HG03095 (cell line): ENCODE results near the gene IL17RA.

Experiments
- ATAC-seq: cut with Tn5 transposase; IDR thresholded peaks from one replicate; pipeline ENCODE4 v1.9.1; 2021; ENCODE audit warnings: moderate library complexity; ENCODE audit not compliant: unreplicated experiment

Gene IL17RA

DNA sequence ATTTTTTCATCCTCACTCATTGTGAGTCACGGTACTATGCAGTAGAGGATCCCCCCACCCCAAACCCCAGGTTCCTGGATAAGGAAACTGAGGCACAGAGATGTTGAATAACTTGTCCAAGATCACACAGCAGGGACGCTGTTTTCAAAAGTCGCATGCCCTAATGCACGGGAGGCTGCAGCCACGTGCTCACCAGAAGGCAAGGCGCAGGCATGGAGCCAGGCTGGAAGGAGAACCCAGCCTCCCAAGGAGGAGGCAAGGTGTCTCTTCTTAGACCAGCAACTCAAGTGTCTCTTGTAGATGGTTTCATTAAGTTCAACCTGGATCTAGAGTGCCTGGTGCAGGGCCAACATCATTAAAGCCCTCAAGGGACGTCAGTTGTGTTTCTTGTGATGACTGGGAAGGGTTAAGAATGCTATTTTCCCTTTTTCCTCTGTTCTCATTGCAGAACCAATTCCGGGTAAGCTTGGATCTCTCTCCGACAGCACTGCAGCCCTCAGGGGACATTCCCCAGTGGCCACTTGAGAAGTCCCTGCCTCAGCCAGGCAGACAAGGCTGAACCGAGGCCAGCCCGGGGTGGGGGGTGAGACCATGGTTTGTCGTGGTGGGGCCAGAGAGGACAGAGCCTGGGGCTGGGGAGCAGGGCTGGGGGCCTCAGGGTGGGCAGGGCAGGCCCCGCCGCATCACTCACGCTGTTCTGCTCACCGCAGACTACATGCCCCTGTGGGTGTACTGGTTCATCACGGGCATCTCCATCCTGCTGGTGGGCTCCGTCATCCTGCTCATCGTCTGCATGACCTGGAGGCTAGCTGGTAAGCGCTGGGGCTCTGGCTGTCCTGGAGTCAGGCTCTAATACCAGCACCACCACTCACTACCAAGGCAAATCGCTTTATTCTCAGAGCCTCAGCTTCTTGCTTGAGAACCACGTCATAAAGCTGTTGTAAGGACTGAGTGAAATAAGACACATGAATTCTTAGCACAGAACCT is 20.6 kb downstream of the IL17RA start:
- no peak for ATAC-seq

DNA sequence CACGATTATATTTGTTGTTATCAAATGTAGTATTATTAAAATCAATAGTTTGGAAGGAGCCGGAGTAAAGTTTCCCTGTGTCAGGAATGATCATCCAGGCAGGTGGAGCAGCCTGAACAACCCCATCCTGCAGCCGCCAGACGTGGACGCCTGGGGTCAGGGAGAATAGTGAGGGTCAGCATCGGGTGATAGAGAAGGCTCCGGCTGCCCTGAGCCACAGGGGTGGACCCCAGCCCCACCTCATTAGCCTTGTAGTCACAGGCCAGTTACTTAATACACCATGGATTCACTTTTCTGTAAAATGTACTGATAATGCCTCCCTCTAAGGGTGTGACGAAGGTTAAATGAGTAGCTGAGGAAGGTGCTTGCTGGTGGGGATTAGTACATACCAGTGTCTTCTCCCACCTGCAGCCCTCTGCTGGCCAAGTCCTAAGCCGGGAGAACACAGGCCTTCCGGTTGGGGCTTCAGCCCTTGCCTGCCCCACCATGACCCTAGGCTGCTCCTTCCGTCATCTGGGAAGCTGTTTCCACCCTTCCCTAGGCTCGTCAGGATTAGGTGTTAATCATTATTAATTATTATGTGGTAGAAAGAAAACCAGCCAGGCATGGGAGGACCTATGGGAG is 21.5 kb downstream of the IL17RA start:
- no peak for ATAC-seq

DNA sequence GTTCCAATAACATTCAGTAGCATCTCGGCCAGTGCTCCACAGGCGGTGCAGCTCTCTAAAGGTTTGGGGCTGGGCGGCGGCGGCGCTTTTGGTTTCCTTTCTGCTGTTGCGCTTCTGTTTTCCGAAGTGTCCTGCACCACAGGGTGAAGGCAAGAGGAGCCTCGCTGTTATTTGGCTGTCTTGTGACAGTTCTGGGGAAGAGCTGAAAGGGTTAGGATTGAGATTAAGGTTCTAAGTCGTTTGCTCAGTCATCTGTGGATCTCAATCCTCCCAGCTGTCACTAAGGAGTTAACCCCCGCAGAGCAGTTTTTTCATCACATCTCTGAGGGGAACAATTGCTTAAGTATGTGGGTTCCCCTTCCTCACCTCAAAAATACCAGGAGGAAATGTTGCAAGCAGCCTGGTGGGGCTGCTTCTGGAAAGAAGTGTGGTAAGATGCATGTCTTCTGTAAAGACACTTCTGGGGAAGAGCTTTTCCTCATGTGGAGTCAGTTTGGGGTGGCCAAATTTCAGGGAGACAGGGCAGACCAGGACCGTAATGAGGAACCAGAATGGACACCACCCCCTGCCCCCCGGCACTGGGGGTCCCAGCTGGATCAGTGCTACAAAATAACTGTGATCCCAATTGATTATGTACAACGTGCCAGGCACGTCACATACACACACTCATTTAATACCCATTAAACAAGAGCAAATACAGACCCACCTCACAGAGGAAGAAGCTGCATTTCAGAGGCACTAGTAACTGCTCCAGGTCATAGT is 22.2 kb downstream of the IL17RA start:
- no peak for ATAC-seq

DNA sequence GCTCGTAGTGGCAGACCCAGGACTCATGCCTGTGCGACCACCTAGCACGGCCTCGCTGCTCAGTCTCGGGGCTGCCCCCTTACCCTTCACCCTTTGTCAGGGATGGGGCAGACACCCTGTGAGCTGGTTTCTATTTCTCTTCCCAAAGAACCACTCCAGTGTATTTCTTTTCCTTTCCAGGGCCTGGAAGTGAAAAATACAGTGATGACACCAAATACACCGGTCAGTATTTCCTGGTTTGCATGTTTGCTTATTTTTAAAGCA is 22.7 kb downstream of the IL17RA start:
- no peak for ATAC-seq

DNA sequence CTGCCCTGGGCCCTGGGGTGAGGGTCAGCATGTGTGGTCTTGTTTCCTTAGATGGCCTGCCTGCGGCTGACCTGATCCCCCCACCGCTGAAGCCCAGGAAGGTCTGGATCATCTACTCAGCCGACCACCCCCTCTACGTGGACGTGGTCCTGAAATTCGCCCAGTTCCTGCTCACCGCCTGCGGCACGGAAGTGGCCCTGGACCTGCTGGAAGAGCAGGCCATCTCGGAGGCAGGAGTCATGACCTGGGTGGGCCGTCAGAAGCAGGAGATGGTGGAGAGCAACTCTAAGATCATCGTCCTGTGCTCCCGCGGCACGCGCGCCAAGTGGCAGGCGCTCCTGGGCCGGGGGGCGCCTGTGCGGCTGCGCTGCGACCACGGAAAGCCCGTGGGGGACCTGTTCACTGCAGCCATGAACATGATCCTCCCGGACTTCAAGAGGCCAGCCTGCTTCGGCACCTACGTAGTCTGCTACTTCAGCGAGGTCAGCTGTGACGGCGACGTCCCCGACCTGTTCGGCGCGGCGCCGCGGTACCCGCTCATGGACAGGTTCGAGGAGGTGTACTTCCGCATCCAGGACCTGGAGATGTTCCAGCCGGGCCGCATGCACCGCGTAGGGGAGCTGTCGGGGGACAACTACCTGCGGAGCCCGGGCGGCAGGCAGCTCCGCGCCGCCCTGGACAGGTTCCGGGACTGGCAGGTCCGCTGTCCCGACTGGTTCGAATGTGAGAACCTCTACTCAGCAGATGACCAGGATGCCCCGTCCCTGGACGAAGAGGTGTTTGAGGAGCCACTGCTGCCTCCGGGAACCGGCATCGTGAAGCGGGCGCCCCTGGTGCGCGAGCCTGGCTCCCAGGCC is 23.7 kb downstream of the IL17RA start:
- no peak for ATAC-seq

DNA sequence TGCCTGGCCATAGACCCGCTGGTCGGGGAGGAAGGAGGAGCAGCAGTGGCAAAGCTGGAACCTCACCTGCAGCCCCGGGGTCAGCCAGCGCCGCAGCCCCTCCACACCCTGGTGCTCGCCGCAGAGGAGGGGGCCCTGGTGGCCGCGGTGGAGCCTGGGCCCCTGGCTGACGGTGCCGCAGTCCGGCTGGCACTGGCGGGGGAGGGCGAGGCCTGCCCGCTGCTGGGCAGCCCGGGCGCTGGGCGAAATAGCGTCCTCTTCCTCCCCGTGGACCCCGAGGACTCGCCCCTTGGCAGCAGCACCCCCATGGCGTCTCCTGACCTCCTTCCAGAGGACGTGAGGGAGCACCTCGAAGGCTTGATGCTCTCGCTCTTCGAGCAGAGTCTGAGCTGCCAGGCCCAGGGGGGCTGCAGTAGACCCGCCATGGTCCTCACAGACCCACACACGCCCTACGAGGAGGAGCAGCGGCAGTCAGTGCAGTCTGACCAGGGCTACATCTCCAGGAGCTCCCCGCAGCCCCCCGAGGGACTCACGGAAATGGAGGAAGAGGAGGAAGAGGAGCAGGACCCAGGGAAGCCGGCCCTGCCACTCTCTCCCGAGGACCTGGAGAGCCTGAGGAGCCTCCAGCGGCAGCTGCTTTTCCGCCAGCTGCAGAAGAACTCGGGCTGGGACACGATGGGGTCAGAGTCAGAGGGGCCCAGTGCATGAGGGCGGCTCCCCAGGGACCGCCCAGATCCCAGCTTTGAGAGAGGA is 24.5 kb downstream of the IL17RA start:
- ATAC-seq, result no peak

DNA sequence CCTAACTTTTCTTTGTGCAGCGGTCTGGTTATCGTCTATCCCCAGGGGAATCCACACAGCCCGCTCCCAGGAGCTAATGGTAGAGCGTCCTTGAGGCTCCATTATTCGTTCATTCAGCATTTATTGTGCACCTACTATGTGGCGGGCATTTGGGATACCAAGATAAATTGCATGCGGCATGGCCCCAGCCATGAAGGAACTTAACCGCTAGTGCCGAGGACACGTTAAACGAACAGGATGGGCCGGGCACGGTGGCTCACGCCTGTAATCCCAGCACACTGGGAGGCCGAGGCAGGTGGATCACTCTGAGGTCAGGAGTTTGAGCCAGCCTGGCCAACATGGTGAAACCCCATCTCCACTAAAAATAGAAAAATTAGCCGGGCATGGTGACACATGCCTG is 25.2 kb downstream of the IL17RA start:
- no peak for ATAC-seq

DNA sequence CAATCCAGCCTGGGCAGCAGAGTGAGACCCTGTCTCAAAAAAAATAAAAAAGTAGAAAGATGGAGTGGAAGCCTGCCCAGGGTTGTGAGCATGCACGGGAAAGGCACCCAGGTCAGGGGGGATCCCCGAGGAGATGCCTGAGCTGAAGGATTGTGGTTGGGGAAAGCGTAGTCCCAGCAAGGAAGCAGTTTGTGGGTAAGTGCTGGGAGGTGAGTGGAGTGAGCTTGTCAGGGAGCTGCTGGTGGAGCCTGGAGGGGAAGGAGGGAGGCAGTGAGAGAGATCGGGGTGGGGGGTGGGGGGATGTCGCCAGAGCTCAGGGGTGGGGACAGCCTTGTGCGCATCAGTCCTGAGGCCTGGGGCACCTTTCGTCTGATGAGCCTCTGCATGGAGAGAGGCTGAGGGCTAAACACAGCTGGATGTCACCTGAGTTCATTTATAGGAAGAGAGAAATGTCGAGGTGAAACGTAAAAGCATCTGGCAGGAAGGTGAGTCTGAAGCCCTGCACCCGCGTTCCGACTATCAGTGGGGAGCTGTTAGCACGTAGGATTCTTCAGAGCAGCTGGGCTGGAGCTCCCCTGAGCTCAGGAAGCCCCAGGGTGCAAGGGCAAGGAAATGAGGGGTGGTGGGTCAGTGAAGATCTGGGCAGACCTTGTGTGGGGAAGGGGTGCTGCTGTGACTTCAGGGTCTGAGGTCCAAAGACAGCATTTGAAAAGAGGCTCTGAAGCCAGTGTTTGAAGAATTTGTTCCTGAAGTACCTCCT is 26.2 kb downstream of the IL17RA start:
- no peak for ATAC-seq

DNA sequence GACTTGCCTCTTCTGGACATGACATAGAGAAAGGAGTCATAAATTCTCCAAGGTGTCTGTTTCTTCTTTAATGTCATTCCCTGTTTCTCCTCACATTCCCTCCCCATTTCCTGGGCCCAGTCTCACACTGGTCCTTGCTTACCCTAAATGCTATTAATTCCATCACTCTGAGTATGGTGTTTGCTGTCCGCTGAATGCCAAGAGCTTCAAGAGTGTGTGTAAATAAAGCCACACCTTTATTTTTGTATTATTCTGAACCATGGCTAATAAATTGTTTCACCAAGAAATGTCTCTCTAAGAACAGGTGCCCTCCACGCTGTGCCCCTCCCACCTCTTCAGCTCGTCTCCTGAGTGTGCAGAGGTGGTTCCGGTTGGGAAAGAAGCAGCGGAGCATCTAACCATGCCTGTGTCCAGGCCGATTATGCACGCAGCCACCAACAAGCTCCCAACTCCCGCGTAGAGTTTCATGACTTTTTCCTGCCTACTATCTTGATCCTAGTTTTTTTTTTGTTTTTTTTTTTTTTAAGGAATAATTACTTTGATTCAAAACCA is 27.8 kb downstream of the IL17RA start:
- ATAC-seq, result no peak

DNA sequence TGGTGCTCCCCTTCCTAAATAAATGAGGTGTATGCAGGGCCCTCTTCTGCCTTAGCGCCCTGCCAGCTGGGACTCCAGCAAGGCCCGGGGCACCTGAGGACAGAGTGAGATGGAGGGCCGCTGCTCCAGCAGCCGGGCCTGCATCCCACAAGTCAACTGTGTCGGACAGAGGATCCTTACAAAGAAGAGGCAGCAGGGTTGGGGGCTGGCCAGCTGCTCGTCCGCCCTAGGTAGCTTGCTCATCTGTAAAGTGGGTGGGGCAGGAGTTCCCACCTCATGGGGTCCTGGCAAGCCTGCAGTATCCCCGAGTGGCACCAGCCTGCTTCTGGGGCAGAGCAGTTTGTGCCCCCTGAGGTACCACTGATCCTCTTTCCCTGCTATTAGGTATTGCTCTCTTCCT is 28.8 kb downstream of the IL17RA start:
- ATAC-seq, result no peak

DNA sequence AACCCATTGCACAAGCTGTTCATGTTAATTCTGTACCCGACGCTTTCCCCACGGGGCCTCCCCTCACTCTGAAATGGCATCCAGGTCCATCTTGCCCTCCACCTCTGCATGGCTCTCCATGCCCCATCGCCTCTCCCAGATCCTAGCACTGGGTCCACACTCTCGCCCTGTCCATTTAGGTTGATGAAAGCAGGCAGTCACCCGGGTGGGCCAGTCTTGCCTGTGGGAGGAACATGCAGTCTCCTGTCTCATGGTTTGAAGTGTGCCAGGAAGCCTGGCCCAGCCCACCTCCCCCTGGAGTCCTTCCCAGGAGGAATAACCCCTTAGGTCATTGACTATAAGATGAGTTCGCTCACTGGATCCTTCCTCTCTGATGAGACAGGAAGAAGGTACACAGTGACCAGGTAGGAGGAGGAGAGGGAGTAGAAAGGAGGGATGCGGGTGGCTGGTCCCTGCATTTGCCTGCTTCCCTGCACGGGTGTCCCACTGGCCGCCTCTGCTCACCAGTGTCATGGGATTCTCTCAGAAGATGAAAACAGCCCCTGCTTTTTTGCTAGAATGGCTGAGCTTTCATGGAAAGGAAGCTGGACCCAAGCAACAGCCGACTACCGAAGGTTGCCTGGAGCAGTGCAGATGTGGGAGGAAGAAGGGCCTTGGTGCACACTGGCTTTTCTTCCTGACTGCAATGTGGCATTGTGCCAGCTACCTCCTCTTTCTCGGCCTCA is 29.5 kb downstream of the IL17RA start:
- ATAC-seq, result no peak

DNA sequence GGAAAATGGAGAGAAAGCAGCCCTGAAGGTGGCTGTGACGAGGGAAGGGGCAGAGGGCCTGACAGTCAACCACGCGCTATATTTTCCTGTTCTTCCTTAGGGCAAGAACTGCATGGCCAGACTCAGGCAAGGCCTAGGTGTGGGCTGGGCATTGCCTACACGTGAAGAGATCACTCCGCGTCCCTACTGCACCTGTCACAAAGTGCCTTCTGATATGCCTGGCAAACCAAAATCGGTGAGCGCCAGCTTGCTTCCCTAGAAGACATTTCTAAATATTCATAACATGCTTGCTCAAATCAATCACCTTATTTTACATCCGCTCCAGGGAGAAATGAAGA is 30.1 kb downstream of the IL17RA start:
- no peak for ATAC-seq

DNA sequence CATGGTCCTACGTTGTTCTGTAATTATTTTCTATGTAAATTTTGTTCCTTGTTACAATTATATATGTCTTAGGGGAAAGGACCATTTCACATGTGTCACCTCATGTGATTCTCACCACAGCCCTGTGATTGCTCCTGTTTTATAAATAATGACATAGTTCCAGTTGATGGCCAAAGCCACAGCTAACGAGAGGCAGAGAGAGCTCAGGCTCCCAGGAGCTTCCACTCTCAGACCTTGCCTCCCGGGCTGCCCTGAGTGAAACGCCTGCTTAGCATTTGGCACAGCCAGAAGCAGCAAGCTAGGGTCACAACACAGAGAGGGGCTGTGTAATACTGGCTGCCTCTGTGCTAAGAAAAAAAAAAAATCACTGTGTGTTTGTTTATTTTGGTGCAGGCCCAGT is 30.4 kb downstream of the IL17RA start:
- ATAC-seq, result no peak

DNA sequence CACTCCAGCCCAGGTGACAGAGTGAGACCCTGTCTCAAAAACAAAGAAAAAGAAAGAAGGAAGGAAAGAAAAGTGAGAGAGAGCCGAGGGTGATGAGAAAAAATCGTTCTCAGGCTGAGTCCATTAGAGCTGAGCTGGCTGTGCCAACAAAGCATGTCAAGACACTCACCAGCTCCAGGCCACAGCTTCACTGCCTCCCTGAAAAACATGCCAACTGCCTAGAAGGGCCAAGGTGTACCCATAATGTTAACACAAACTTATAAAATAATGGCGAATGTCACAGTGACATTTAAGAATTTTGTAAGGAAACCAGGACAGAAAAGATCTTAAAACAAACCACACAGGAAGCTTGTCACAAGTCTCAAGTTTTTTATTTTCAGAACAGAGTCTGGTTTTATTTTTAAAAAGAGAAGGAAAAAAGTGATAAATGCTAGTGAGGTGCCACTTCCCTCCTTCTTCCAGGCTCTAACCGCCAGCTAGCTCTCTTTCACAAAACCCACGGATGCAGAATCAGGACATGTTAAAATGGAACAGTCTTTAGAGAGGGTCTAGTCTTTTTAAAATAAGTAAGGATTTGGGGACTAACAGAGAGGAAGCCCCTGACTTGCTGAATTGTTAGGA is 31.3 kb downstream of the IL17RA start:
- ATAC-seq, result no peak

DNA sequence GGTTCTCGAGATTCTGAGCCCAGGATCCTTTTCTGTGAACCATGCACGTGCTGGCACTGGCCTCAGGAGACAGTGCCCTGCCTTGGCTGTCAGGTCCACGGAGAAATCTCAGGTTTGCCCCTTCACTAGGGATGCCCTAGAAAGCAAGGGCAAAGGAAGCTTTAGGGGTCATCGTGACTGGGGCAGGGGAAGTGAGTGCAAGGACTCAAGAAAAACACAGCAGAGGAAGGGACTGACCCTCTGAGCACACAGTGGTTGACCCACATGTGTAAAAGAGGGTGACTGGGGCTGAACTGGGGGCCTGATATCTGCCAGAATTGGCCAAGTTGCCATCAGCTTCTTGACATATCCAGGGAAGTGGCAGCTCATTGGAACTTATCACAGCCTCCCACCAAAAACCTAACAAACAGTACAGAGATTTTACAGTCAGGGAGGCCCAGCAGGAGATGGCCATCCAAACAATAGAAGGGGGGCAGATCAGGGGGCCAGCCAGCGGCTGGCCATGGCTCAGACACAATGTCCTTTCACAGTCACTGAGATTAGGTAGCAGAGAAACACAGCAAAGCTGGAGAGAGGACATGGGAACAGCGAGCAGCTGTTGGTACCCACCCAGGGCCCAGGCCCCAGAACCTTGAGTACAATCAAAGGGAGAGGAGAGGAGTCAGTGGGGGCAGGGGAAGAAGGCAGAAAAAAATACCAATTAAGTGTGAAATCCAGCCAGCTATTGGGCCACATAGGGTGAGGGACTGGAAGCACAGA is 32.0 kb downstream of the IL17RA start:
- no peak for ATAC-seq

DNA sequence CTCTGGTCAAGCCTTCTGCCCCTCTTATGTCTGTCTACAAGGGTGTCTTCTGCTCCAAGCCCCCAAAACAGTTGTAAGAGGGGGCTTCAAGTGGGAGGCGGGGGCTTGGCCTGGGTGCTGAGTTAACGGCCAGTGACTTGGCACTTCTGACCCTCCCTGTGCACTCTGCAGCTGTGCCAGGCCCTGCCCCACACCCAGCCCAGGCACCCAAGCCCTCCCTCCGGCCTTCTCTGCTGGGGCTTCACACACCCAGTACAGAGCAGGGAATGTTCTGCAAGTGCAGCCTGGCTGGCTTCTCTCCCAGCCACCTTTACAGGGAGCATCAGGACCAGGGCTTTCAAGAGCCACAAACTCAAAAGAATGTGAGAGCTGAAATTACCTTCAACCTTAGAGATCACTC is 32.6 kb downstream of the IL17RA start:
- ATAC-seq, result no peak

DNA sequence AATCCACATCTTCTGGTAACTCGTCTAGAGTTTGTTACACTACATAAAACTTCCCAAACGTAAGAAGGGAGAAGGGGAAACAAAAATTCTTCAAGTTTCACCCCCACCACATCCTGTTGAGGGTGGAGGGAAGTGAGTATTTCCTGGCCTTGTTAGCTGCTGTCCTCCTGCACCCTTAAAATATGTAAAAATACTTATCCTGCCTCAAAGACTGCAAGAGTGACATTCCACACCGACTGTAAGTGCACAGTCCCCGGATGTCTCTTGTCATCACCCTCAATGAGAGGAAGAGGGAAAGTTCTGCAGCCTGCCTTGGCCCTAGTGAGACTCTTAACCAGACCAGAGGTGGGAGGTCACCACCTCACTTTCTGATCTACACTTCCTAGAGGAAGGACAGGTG is 33.1 kb downstream of the IL17RA start:
- ATAC-seq, result no peak

DNA sequence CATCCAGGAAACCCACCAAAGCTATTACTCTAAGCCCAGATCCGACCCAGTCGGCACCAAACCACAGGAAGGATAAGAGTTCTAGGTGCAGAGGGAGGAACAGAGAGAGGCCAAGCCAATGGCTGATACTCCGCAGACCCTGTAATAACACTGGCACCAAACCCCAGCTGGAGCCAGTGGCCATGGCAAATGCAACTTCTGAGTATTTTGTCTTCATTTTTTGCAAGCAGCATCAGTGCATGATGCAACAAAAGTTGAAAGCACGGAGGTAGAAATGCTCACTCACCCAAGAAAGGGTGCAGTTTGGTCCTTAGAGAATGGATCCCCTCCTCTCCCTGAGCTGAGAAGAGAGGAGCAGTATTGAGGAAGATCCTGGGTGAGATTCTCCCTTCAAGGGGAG is 33.5 kb downstream of the IL17RA start:
- no peak for ATAC-seq
